ENCODE results near the gene NTNG2.

Gene NTNG2

DNA sequence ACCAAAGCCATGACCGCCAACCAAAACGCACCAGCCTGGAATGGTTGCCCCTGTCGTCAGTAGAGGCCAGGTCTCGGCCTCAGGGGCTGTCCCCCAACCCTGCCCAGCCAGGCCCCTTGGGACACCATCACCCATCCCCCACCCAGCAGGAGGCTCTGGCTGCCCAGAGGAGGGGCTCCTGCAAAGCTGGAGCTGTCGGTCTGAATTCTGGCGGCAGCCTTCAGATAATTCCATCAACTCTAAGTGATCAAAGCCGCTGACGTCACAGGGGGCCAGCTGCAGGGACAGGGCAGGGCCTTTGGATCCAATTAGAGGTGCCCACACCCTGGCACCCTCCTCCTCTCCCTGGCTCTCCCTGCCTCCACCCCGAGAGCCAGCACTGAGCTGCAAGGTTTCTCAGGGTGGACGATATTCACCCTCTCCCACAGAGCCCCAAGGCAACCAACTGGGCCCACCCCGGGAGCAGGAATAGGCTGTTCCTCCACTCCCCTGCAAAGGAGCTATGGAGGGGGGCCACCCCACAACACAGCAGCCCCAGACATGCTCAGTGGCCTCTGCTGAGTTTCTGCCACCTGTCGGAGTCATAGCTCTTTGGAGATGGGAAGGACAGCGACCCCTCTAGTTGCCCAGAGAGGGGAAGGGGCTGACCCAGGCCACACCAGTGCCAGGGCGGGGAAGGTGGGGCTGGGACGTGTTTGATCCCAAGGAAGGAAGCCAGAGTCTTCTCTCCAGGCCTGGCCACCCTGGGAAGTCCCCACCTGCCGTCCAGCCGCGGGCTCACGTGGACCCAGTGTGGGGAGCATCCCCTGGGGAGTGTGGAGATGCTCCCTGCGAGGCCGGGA lies 78.4 kb downstream of the NTNG2 start:
- peak overlapping the region; percentile 35 for H3K4me3 ChIP-seq (ENCODE audit: insufficient read depth, low read depth, low read length)
- 48 to 51% methylated on average over 21 of the region's 21 CpGs for WGBS, 2 experiments
- H3K27me3 ChIP-seq (ENCODE audit: control insufficient read depth, insufficient read depth, low read length, poor library complexity, severe bottlenecking) = peaks cover 36% of the 10 kb centered on the region
- peaks cover 16% of the 10 kb centered on the region for H3K4me1 ChIP-seq (ENCODE audit: control insufficient read depth, insufficient read depth, low read length)
- H3K27ac ChIP-seq (ENCODE audit: insufficient read depth, low read depth, low read length, poor library complexity, severe bottlenecking) = no peak overlapping the region
- no peaks in the 10 kb centered on the region for H3K9me3 ChIP-seq (ENCODE audit: control insufficient read depth, low read length)
- no peaks in the 10 kb centered on the region for H3K36me3 ChIP-seq (ENCODE audit: control insufficient read depth, insufficient read depth, low read length)

DNA sequence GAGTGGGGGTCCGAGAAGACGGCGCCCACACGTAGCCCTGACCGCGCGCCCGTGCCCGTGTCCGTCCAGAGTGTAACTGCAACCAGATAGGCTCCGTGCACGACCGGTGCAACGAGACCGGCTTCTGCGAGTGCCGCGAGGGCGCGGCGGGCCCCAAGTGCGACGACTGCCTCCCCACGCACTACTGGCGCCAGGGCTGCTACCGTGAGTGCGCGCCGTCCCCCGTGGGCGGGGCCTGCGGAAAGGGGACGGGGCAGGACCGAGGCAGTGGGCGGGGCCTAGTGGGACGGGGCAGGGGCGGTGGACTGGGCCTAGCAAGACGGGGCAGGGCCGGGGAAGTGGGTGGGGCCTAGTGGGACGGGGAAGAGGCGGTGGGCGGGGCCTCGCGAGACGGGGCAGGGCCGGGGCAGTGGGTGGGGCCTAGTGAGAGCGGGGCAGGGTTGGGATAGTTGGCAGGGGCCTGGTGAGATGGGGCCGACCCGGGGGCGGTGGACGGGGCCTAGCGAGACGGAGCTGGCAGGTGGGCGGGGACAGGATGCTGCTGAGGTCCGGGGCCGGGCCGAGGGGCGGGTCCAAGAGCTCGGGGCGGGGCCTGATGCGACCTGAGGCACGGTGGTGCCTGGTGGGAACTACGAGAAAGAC lies 79.1 kb downstream of the NTNG2 start:
- no peaks in the 10 kb centered on the region for H3K9me3 ChIP-seq (ENCODE audit: control insufficient read depth, low read length)
- peak overlapping the region; percentile 41 for H3K4me3 ChIP-seq (ENCODE audit: insufficient read depth, low read depth, low read length)
- no peak overlapping the region for H3K27ac ChIP-seq (ENCODE audit: insufficient read depth, low read depth, low read length, poor library complexity, severe bottlenecking)
- 5 to 6% methylated on average over 63 of the region's 63 CpGs for WGBS, 2 experiments
- H3K4me1 ChIP-seq (ENCODE audit: control insufficient read depth, insufficient read depth, low read length) = peaks cover 16% of the 10 kb centered on the region
- peaks cover 36% of the 10 kb centered on the region for H3K27me3 ChIP-seq (ENCODE audit: control insufficient read depth, insufficient read depth, low read length, poor library complexity, severe bottlenecking)
- H3K36me3 ChIP-seq (ENCODE audit: control insufficient read depth, insufficient read depth, low read length) = no peaks in the 10 kb centered on the region

GRCh38 chr9:132241483-132241839 lies 79.6 kb downstream of the NTNG2 start:
- peaks cover 36% of the 10 kb centered on the region for H3K27me3 ChIP-seq (ENCODE audit: control insufficient read depth, insufficient read depth, low read length, poor library complexity, severe bottlenecking)
- WGBS, 2 experiments = 0 to 1% methylated on average over 33 of the region's 33 CpGs
- H3K9me3 ChIP-seq (ENCODE audit: control insufficient read depth, low read length) = no peaks in the 10 kb centered on the region
- H3K4me1 ChIP-seq (ENCODE audit: control insufficient read depth, insufficient read depth, low read length) = peaks cover 16% of the 10 kb centered on the region
- peak overlapping the region; percentile 41 for H3K4me3 ChIP-seq (ENCODE audit: insufficient read depth, low read depth, low read length)
- no peaks in the 10 kb centered on the region for H3K36me3 ChIP-seq (ENCODE audit: control insufficient read depth, insufficient read depth, low read length)
- no peak overlapping the region for H3K27ac ChIP-seq (ENCODE audit: insufficient read depth, low read depth, low read length, poor library complexity, severe bottlenecking)

DNA sequence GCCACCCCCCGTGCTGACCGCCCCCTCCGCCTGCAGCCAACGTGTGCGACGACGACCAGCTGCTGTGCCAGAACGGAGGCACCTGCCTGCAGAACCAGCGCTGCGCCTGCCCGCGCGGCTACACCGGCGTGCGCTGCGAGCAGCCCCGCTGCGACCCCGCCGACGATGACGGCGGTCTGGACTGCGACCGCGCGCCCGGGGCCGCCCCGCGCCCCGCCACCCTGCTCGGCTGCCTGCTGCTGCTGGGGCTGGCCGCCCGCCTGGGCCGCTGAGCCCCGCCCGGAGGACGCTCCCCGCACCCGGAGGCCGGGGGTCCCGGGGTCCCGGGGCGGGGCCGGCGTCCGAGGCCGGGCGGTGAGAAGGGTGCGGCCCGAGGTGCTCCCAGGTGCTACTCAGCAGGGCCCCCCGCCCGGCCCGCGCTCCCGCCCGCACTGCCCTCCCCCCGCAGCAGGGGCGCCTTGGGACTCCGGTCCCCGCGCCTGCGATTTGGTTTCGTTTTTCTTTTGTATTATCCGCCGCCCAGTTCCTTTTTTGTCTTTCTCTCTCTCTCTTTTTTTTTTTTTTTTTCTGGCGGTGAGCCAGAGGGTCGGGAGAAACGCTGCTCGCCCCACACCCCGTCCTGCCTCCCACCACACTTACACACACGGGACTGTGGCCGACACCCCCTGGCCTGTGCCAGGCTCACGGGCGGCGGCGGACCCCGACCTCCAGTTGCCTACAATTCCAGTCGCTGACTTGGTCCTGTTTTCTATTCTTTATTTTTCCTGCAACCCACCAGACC lies 80.2 kb downstream of the NTNG2 start:
- H3K27me3 ChIP-seq (ENCODE audit: control insufficient read depth, insufficient read depth, low read length, poor library complexity, severe bottlenecking) = peaks cover 36% of the 10 kb centered on the region
- H3K4me3 ChIP-seq (ENCODE audit: insufficient read depth, low read depth, low read length) = peak overlapping the region; percentile 41
- 0% methylated on average over 81 of the region's 81 CpGs for WGBS, 2 experiments
- no peaks in the 10 kb centered on the region for H3K36me3 ChIP-seq (ENCODE audit: control insufficient read depth, insufficient read depth, low read length)
- no peaks in the 10 kb centered on the region for H3K9me3 ChIP-seq (ENCODE audit: control insufficient read depth, low read length)
- no peak overlapping the region for H3K27ac ChIP-seq (ENCODE audit: insufficient read depth, low read depth, low read length, poor library complexity, severe bottlenecking)
- peaks cover 16% of the 10 kb centered on the region for H3K4me1 ChIP-seq (ENCODE audit: control insufficient read depth, insufficient read depth, low read length)

- Histone ChIP-seq H3K36me3 (ENCODE audit: control insufficient read depth, insufficient read depth, low read length) (no peaks in the 10 kb centered on the region), H3K9me3 (ENCODE audit: control insufficient read depth, low read length) (no peaks in the 10 kb centered on the region), H3K4me1 (ENCODE audit: control insufficient read depth, insufficient read depth, low read length) (peaks cover 16% of the 10 kb centered on the region), H3K4me3 (ENCODE audit: insufficient read depth, low read depth, low read length) (peak overlapping the region; percentile 41), H3K27ac (ENCODE audit: insufficient read depth, low read depth, low read length, poor library complexity, severe bottlenecking) (no peak overlapping the region), H3K27me3 (ENCODE audit: control insufficient read depth, insufficient read depth, low read length, poor library complexity, severe bottlenecking) (peaks cover 36% of the 10 kb centered on the region)
- whole genome bisulfite sequencing, 2 experiments = 7% methylated on average over 18 of the region's 18 CpGs
These were observed 80.8 kb downstream of the NTNG2 start for GRCh38 chr9:132242621-132243155.

GRCh38 chr9:132243156-132244074 lies 81.6 kb downstream of the NTNG2 start:
- Histone ChIP-seq H3K27ac (ENCODE audit: insufficient read depth, low read depth, low read length, poor library complexity, severe bottlenecking) (no peak overlapping the region), H3K36me3 (ENCODE audit: control insufficient read depth, insufficient read depth, low read length) (no peaks in the 10 kb centered on the region), H3K27me3 (ENCODE audit: control insufficient read depth, insufficient read depth, low read length, poor library complexity, severe bottlenecking) (peaks cover 36% of the 10 kb centered on the region), H3K4me1 (ENCODE audit: control insufficient read depth, insufficient read depth, low read length) (peaks cover 16% of the 10 kb centered on the region), H3K9me3 (ENCODE audit: control insufficient read depth, low read length) (no peaks in the 10 kb centered on the region), H3K4me3 (ENCODE audit: insufficient read depth, low read depth, low read length) (no peak overlapping the region)
- 85 to 87% methylated on average over 19 of the region's 19 CpGs for WGBS, 2 experiments

GRCh38 chr9:132244582-132245455 lies 83.0 kb downstream of the NTNG2 start:
- Histone ChIP-seq H3K27me3 (ENCODE audit: control insufficient read depth, insufficient read depth, low read length, poor library complexity, severe bottlenecking) (peaks cover 36% of the 10 kb centered on the region), H3K27ac (ENCODE audit: insufficient read depth, low read depth, low read length, poor library complexity, severe bottlenecking) (no peak overlapping the region), H3K4me3 (ENCODE audit: insufficient read depth, low read depth, low read length) (no peak overlapping the region), H3K9me3 (ENCODE audit: control insufficient read depth, low read length) (no peaks in the 10 kb centered on the region), H3K4me1 (ENCODE audit: control insufficient read depth, insufficient read depth, low read length) (peaks cover 12% of the 10 kb centered on the region), H3K36me3 (ENCODE audit: control insufficient read depth, insufficient read depth, low read length) (no peaks in the 10 kb centered on the region)
- 81 to 82% methylated on average over 19 of the region's 19 CpGs for WGBS, 2 experiments

- H3K27me3 ChIP-seq (ENCODE audit: control insufficient read depth, insufficient read depth, low read length, poor library complexity, severe bottlenecking) = peaks cover 33% of the 10 kb centered on the region
- H3K27ac ChIP-seq (ENCODE audit: insufficient read depth, low read depth, low read length, poor library complexity, severe bottlenecking) = no peak overlapping the region
- WGBS, 2 experiments = 93 to 95% methylated on average over 9 of the region's 9 CpGs
- H3K4me1 ChIP-seq (ENCODE audit: control insufficient read depth, insufficient read depth, low read length) = peaks cover 5% of the 10 kb centered on the region
- H3K4me3 ChIP-seq (ENCODE audit: insufficient read depth, low read depth, low read length) = no peak overlapping the region
- no peaks in the 10 kb centered on the region for H3K36me3 ChIP-seq (ENCODE audit: control insufficient read depth, insufficient read depth, low read length)
- H3K9me3 ChIP-seq (ENCODE audit: control insufficient read depth, low read length) = no peaks in the 10 kb centered on the region
These were observed 83.6 kb downstream of the NTNG2 start for GRCh38 chr9:132245465-132245864.

GRCh38 chr9:132247942-132248341 lies 86.1 kb downstream of the NTNG2 start:
- H3K4me1 ChIP-seq (ENCODE audit: control insufficient read depth, insufficient read depth, low read length) = peaks cover 3% of the 10 kb centered on the region
- no peak overlapping the region for H3K4me3 ChIP-seq (ENCODE audit: insufficient read depth, low read depth, low read length)
- 80 to 92% methylated on average over 8 of the region's 8 CpGs for WGBS, 2 experiments
- no peaks in the 10 kb centered on the region for H3K36me3 ChIP-seq (ENCODE audit: control insufficient read depth, insufficient read depth, low read length)
- peaks cover 15% of the 10 kb centered on the region for H3K27me3 ChIP-seq (ENCODE audit: control insufficient read depth, insufficient read depth, low read length, poor library complexity, severe bottlenecking)
- H3K27ac ChIP-seq (ENCODE audit: insufficient read depth, low read depth, low read length, poor library complexity, severe bottlenecking) = no peak overlapping the region
- H3K9me3 ChIP-seq (ENCODE audit: control insufficient read depth, low read length) = peaks cover 2% of the 10 kb centered on the region
